ENCODE data around the gene CERS6. TPM values are rescaled to one million over a fixed set of nuclear protein-coding genes. Genes with fewer than 3 reads are reported as not detected.

Gene CERS6
- total and polyA plus RNA-seq, 4 donors, result 4.2 to 20.4 (median 10.1) TPM

DNA sequence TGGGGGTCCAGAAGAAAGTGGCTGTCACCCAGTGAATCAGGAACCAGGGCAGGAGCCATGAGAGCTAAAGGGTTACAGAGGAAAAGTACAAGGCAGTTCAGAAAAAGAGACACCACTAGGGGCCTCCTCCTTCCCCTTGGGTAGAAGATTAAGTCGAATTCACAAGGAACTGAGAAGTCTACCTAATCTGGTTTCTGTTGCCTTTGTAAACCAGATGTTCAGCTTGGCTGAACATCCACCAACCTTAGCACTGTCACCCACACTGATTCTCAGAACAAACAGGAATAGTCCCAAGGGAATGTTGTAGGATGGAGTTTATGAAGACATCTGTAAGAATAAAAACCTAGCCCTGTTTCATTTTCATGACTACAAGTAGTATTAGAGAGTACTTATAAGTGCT lies 256.0 kb downstream of the CERS6 start:
- Histone ChIP-seq H3K4me1 (ENCODE audit: control insufficient read depth in 4 of 4, insufficient read depth in 4 of 4, low read length in 3 of 4) (peaks cover 0 to 4% (median 1%) of the 10 kb centered on the region in 4 donors), H3K4me3 (ENCODE audit: low read depth in 1 of 3, low read length in 3 of 3) (no peak overlapping the region), H3K27me3 (ENCODE audit: control insufficient read depth in 4 of 4, insufficient read depth in 4 of 4, low read length in 3 of 4) (no peaks in the 10 kb centered on the region), H3K27ac (ENCODE audit: low read depth in 1 of 2, low read length in 2 of 2) (no peak overlapping the region), H3K36me3 (ENCODE audit: control insufficient read depth in 4 of 4, insufficient read depth in 3 of 4, low read depth in 1 of 4, low read length in 3 of 4) (no peaks in the 10 kb centered on the region), H3K9me3 (ENCODE audit: control insufficient read depth in 4 of 4, low read length in 3 of 4) (no peaks in the 10 kb centered on the region), H3K9ac (ENCODE audit: low read depth in 1 of 2, low read length in 2 of 2) (no peak overlapping the region)
- DNase-seq (ENCODE audit: low spot score), result no peak
- TF ChIP-seq JUND (IDR thresholded peaks at IDR 0.05), result no peak
- no peak for TF ChIP-seq HNF4G (IDR thresholded peaks at IDR 0.05)
- TF ChIP-seq, protein P1, sequence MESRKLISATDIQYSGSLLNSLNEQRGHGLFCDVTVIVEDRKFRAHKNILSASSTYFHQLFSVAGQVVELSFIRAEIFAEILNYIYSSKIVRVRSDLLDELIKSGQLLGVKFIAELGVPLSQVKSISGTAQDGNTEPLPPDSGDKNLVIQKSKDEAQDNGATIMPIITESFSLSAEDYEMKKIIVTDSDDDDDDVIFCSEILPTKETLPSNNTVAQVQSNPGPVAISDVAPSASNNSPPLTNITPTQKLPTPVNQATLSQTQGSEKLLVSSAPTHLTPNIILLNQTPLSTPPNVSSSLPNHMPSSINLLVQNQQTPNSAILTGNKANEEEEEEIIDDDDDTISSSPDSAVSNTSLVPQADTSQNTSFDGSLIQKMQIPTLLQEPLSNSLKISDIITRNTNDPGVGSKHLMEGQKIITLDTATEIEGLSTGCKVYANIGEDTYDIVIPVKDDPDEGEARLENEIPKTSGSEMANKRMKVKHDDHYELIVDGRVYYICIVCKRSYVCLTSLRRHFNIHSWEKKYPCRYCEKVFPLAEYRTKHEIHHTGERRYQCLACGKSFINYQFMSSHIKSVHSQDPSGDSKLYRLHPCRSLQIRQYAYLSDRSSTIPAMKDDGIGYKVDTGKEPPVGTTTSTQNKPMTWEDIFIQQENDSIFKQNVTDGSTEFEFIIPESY (IDR thresholded peaks at IDR 0.05), result no peak
- TF ChIP-seq GABPA (IDR thresholded peaks at IDR 0.05 in 1 of 2, conservative IDR thresholded peaks at IDR 0.05 in 1 of 2), result no peak
- TF ChIP-seq HNF4A (conservative IDR thresholded peaks at IDR 0.05), result no peak
- no peak for TF ChIP-seq NR2F2 (IDR thresholded peaks at IDR 0.05)
- TF ChIP-seq RXRA (IDR thresholded peaks at IDR 0.05), result no peak
- TF ChIP-seq SP1 (IDR thresholded peaks at IDR 0.05), result no peak
- TF ChIP-seq CTCF (IDR thresholded peaks at IDR 0.05; ENCODE audit: low read depth, low read length, missing input control), result no peak
- TF ChIP-seq RAD21 (IDR thresholded peaks at IDR 0.05), result no peak
- TF ChIP-seq, protein P2, sequence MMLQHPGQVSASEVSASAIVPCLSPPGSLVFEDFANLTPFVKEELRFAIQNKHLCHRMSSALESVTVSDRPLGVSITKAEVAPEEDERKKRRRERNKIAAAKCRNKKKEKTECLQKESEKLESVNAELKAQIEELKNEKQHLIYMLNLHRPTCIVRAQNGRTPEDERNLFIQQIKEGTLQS (IDR thresholded peaks at IDR 0.05), result no peak
- no peak for TF ChIP-seq MAX (IDR thresholded peaks at IDR 0.05)
- TF ChIP-seq, protein P3, sequence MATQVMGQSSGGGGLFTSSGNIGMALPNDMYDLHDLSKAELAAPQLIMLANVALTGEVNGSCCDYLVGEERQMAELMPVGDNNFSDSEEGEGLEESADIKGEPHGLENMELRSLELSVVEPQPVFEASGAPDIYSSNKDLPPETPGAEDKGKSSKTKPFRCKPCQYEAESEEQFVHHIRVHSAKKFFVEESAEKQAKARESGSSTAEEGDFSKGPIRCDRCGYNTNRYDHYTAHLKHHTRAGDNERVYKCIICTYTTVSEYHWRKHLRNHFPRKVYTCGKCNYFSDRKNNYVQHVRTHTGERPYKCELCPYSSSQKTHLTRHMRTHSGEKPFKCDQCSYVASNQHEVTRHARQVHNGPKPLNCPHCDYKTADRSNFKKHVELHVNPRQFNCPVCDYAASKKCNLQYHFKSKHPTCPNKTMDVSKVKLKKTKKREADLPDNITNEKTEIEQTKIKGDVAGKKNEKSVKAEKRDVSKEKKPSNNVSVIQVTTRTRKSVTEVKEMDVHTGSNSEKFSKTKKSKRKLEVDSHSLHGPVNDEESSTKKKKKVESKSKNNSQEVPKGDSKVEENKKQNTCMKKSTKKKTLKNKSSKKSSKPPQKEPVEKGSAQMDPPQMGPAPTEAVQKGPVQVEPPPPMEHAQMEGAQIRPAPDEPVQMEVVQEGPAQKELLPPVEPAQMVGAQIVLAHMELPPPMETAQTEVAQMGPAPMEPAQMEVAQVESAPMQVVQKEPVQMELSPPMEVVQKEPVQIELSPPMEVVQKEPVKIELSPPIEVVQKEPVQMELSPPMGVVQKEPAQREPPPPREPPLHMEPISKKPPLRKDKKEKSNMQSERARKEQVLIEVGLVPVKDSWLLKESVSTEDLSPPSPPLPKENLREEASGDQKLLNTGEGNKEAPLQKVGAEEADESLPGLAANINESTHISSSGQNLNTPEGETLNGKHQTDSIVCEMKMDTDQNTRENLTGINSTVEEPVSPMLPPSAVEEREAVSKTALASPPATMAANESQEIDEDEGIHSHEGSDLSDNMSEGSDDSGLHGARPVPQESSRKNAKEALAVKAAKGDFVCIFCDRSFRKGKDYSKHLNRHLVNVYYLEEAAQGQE (IDR thresholded peaks at IDR 0.05), result no peak
- TF ChIP-seq FOXA2 (IDR thresholded peaks at IDR 0.05), result no peak
- TF ChIP-seq YY1 (IDR thresholded peaks at IDR 0.05), result no peak
- no peak for TF ChIP-seq FOXA1 (IDR thresholded peaks at IDR 0.05)
- no peak for TF ChIP-seq TAF1 (conservative IDR thresholded peaks at IDR 0.05)
- no peak for TF ChIP-seq EGR1 (IDR thresholded peaks at IDR 0.05; ENCODE audit: low read depth in 2 of 2)
- 86% methylated on average over 1 of the region's 1 CpG for WGBS

Measured in liver (tissue), 9 donors.